ENCODE measurements around the gene LRMDA.

Gene LRMDA

GRCh38 chr10:76550806-76551205 lies 1119.4 kb downstream of the LRMDA start:
- Histone ChIP-seq H3F3A (ENCODE audit: low read depth) (no peaks in the 10 kb centered on the region), H3K4me3 (ENCODE audit: low read length, poor library complexity, severe bottlenecking) (no peak overlapping the region), H3K27me3 (ENCODE audit: insufficient read depth, low read length, poor library complexity, severe bottlenecking) (no peaks in the 10 kb centered on the region), H3K9me3 (ENCODE audit: insufficient read depth, low read depth, low read length) (no peaks in the 10 kb centered on the region), H3K36me3 (ENCODE audit: insufficient read depth, low read length) (no peaks in the 10 kb centered on the region), H2AFZ (ENCODE audit: low read length) (no peak overlapping the region), H3K79me2 (ENCODE audit: insufficient read depth, low read length) (no peaks in the 10 kb centered on the region), H3K9me2 (replicated peaks; ENCODE audit: low read depth, low read length) (no peaks in the 10 kb centered on the region), H3K4me2 (ENCODE audit: low read depth, low read length, poor library complexity, severe bottlenecking) (no peak overlapping the region), H3K4me1 (ENCODE audit: insufficient read depth, low read length, poor library complexity, severe bottlenecking) (no peaks in the 10 kb centered on the region), H4K20me1 (ENCODE audit: insufficient read depth, low read length, poor library complexity, severe bottlenecking) (no peaks in the 10 kb centered on the region), H3K9ac (ENCODE audit: low read depth, low read length, poor library complexity, severe bottlenecking) (no peak overlapping the region)
- no peak for TF ChIP-seq CTCF (conservative IDR thresholded peaks at IDR 0.05; ENCODE audit: low read length)

DNA sequence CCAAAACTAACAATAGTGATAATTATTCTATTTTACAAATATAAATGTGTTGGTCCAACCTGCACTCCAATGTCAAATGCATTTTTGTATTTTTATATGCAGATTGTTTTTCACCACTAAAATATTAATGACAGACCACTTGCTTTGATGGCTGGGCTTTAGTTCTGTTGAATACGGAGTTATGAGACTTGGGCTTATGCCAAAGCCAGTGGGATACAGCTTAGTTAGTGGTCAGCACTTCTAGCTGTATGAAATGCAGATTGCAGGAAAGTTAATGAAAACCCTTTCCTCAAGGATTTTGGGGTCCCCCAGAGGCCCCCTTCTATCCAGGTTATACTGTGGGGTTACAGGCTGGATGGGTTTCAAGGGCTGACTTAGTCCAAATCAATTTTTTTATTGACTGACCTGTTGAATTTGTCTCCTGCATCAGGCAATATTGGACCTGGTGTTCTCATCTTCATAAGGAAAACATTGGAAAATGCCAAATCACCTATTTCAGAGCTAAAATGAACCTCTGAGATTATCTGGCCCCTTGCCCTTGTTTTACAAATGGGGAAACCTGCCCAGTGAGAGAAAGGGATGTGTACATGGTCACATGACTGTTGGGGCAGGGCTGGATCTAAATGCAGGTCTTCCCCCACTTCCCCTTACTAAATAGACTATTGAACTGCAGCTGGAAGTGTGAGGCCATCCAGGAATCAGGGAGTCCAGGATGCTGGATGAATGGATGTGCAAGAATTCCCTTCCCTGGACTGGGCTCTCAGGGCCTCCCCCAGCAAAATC lies 1120.9 kb downstream of the LRMDA start:
- Histone ChIP-seq H3K9me2 (replicated peaks; ENCODE audit: low read depth, low read length) (no peaks in the 10 kb centered on the region), H3K27me3 (ENCODE audit: insufficient read depth, low read length, poor library complexity, severe bottlenecking) (no peaks in the 10 kb centered on the region), H2AFZ (ENCODE audit: low read length) (no peak overlapping the region), H3K4me3 (ENCODE audit: low read length, poor library complexity, severe bottlenecking) (no peak overlapping the region), H4K20me1 (ENCODE audit: insufficient read depth, low read length, poor library complexity, severe bottlenecking) (no peaks in the 10 kb centered on the region), H3K4me2 (ENCODE audit: low read depth, low read length, poor library complexity, severe bottlenecking) (no peak overlapping the region), H3K9me3 (ENCODE audit: insufficient read depth, low read depth, low read length) (no peaks in the 10 kb centered on the region), H3K9ac (ENCODE audit: low read depth, low read length, poor library complexity, severe bottlenecking) (no peak overlapping the region), H3K36me3 (ENCODE audit: insufficient read depth, low read length) (no peaks in the 10 kb centered on the region), H3F3A (ENCODE audit: low read depth) (no peaks in the 10 kb centered on the region), H3K79me2 (ENCODE audit: insufficient read depth, low read length) (no peaks in the 10 kb centered on the region), H3K4me1 (ENCODE audit: insufficient read depth, low read length, poor library complexity, severe bottlenecking) (no peaks in the 10 kb centered on the region)
- TF ChIP-seq CTCF (conservative IDR thresholded peaks at IDR 0.05; ENCODE audit: low read length) = no peak
- no peak for TF ChIP-seq EZH2phosphoT487 (IDR thresholded peaks at IDR 0.05; ENCODE audit: borderline replicate concordance)

DNA sequence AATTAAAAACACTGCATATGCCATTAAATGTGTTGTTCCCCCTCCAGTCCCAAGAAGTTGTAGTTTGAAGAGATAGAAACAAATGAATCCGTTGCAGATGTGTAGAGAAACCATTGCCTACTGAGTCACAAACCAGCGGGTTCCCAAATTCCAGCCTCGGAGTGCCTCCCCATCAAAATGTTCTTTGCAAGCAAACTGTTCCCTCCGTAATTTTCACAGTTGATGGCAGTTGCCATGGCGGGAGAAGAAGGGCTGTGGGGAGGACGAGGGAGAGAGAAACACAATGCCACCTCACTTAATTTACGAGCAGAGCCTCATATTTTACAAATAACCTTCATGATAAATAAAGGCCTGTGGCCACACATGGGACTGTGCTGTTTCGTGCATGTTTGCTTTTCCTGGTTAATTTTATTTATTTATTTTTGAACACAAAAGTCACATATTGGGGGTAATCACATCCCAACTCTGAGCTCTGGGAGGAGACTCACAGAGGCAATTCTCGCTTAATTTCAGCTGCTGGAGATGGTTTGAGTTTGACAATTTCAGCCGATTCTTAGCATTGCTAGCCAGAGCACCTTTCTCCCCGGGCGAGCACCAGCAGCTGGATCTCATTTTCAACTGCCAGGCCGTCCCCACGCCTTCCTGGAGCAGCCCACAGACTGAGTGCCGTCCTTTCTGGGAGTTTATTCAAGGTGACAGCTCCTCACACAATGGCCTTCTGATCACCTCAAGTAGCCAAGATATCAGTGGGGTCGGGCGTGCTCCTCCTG lies 1122.0 kb downstream of the LRMDA start:
- Histone ChIP-seq H3K27me3 (ENCODE audit: insufficient read depth, low read length, poor library complexity, severe bottlenecking) (no peaks in the 10 kb centered on the region), H3K9ac (ENCODE audit: low read depth, low read length, poor library complexity, severe bottlenecking) (no peak overlapping the region), H3K9me2 (replicated peaks; ENCODE audit: low read depth, low read length) (no peaks in the 10 kb centered on the region), H2AFZ (ENCODE audit: low read length) (no peak overlapping the region), H3F3A (ENCODE audit: low read depth) (no peaks in the 10 kb centered on the region), H3K4me1 (ENCODE audit: insufficient read depth, low read length, poor library complexity, severe bottlenecking) (no peaks in the 10 kb centered on the region), H4K20me1 (ENCODE audit: insufficient read depth, low read length, poor library complexity, severe bottlenecking) (no peaks in the 10 kb centered on the region), H3K36me3 (ENCODE audit: insufficient read depth, low read length) (no peaks in the 10 kb centered on the region), H3K79me2 (ENCODE audit: insufficient read depth, low read length) (no peaks in the 10 kb centered on the region), H3K4me2 (ENCODE audit: low read depth, low read length, poor library complexity, severe bottlenecking) (no peak overlapping the region), H3K9me3 (ENCODE audit: insufficient read depth, low read depth, low read length) (no peaks in the 10 kb centered on the region), H3K4me3 (ENCODE audit: low read length, poor library complexity, severe bottlenecking) (no peak overlapping the region)
- TF ChIP-seq CTCF (conservative IDR thresholded peaks at IDR 0.05; ENCODE audit: low read length) (no peak), EZH2phosphoT487 (IDR thresholded peaks at IDR 0.05; ENCODE audit: borderline replicate concordance) (no peak)

Data from Loucy (cell line).